Endothelial cell (in vitro differentiated cells): Measurements from ENCODE around the gene ANAPC16. TPM values are rescaled to one million over a fixed set of nuclear protein-coding genes. Genes with fewer than 3 reads are reported as not detected.

Experiments
- DNase-seq: peaks from one replicate; pipeline ENCODE4 v3.0.0; 2021; ENCODE audit warnings: low spot score
- H3K27ac Mint-ChIP-seq: one replicate; pipeline ENCODE4 v1.8.0; 2021; ENCODE audit warnings: mixed read lengths, inconsistent platforms; ENCODE audit not compliant: unreplicated experiment
- H3K27me3 Mint-ChIP-seq: one replicate; pipeline ENCODE4 v1.8.0; 2021; ENCODE audit warnings: mild to moderate bottlenecking, moderate library complexity, mixed read lengths, inconsistent platforms; ENCODE audit not compliant: unreplicated experiment
- H3K36me3 Mint-ChIP-seq: one replicate; pipeline ENCODE4 v1.8.0; 2021; ENCODE audit warnings: mild to moderate bottlenecking, low read depth, mixed read lengths, inconsistent platforms; ENCODE audit not compliant: unreplicated experiment
- H3K4me1 Mint-ChIP-seq: one replicate; pipeline ENCODE4 v1.8.0; 2021; ENCODE audit warnings: mild to moderate bottlenecking, mixed read lengths, inconsistent platforms; ENCODE audit not compliant: unreplicated experiment
- H3K4me3 Mint-ChIP-seq: one replicate; pipeline ENCODE4 v1.8.0; 2021; ENCODE audit warnings: mild to moderate bottlenecking, mixed read lengths, inconsistent platforms; ENCODE audit not compliant: unreplicated experiment
- H3K9me3 Mint-ChIP-seq: one replicate; pipeline ENCODE4 v1.8.0; 2021; ENCODE audit warnings: mixed read lengths, inconsistent platforms; ENCODE audit not compliant: unreplicated experiment
- CTCF ChIP-seq: fragments of 200-600 bp; sonication (generic); IDR thresholded peaks from one replicate; pipeline ENCODE4 v1.5.0; 2021; ENCODE audit warnings: antibody characterized with exemption; ENCODE audit not compliant: unreplicated experiment
- total RNA-seq: library from RNA; stranded (reverse); fragmentation: NEBNext Ultra II Directional; extraction: Animal tissue kit (Norgen Biotek cat#: 25700); gene quantifications from one replicate; pipeline ENCODE4 v1.2.1, GENCODE V29; 2021; ENCODE audit not compliant: unreplicated experiment

ANAPC16 gene
- total RNA-seq, 1 donor from 2014 or later = 56.7 TPM

GRCh38 chr10:72272689-72273409 lies 57.0 kb downstream of the ANAPC16 start:
- no peak for TF ChIP-seq CTCF
- H3K9me3 Mint-ChIP-seq = no peaks in the 10 kb centered on the region
- H3K27ac Mint-ChIP-seq = no peak overlapping the region
- H3K36me3 Mint-ChIP-seq = peaks cover 8% of the 10 kb centered on the region
- peak; percentile 82 for DNase-seq
- H3K4me3 Mint-ChIP-seq = peak overlapping the region; percentile 92
- H3K27me3 Mint-ChIP-seq = peaks cover 12% of the 10 kb centered on the region
- H3K4me1 Mint-ChIP-seq = peaks cover 27% of the 10 kb centered on the region

GRCh38 chr10:72273410-72274212 lies 57.8 kb downstream of the ANAPC16 start, which contains the start of gene DDIT4:
Gene DDIT4, plus strand, starts transcription at chr10:72273924. Its CDS starts 293 bp downstream, at chr10:72274217.
- H3K27me3 Mint-ChIP-seq = peaks cover 12% of the 10 kb centered on the region
- DNase-seq = peak; percentile 96

GRCh38 chr10:72274213-72274729 lies 58.5 kb downstream of the ANAPC16 start:
- Mint-ChIP-seq H3K4me3 (peak overlapping the region; percentile 92), H3K36me3 (peaks cover 8% of the 10 kb centered on the region), H3K27ac (no peak overlapping the region), H3K4me1 (peaks cover 34% of the 10 kb centered on the region), H3K27me3 (peaks cover 12% of the 10 kb centered on the region), H3K9me3 (no peaks in the 10 kb centered on the region)
- TF ChIP-seq CTCF = no peak
- DNase-seq = peak; percentile 38

More at GRCh38 chr10:72273410-72274212, 57.8 kb downstream of the ANAPC16 start, which contains the start of gene DDIT4:
- Mint-ChIP-seq H3K27ac (no peak within 1 kb of the TSS), H3K4me1 (peaks cover 34% of the 10 kb centered on the region), H3K9me3 (no peaks in the 10 kb centered on the region), H3K36me3 (peaks cover 8% of the 10 kb centered on the region), H3K4me3 (peak within 1 kb of the TSS; percentile 92)
- no peak for TF ChIP-seq CTCF

GRCh38 chr10:72274730-72275350 lies 59.0 kb downstream of the ANAPC16 start:
- Mint-ChIP-seq H3K4me3 (peak overlapping the region; percentile 92), H3K27ac (no peak overlapping the region), H3K4me1 (peaks cover 34% of the 10 kb centered on the region), H3K9me3 (no peaks in the 10 kb centered on the region), H3K27me3 (peaks cover 12% of the 10 kb centered on the region), H3K36me3 (peaks cover 8% of the 10 kb centered on the region)
- DNase-seq = peak; percentile 67
- TF ChIP-seq CTCF = peak; percentile 10
